Measurements from ENCODE around the gene RALB. TPM values are rescaled to one million over a fixed set of nuclear protein-coding genes. Genes with fewer than 3 reads are reported as not detected.

The RALB gene
- total RNA-seq, 1 donor from 2014 or later, result 45.2 TPM

- TF ChIP-seq, protein P1, sequence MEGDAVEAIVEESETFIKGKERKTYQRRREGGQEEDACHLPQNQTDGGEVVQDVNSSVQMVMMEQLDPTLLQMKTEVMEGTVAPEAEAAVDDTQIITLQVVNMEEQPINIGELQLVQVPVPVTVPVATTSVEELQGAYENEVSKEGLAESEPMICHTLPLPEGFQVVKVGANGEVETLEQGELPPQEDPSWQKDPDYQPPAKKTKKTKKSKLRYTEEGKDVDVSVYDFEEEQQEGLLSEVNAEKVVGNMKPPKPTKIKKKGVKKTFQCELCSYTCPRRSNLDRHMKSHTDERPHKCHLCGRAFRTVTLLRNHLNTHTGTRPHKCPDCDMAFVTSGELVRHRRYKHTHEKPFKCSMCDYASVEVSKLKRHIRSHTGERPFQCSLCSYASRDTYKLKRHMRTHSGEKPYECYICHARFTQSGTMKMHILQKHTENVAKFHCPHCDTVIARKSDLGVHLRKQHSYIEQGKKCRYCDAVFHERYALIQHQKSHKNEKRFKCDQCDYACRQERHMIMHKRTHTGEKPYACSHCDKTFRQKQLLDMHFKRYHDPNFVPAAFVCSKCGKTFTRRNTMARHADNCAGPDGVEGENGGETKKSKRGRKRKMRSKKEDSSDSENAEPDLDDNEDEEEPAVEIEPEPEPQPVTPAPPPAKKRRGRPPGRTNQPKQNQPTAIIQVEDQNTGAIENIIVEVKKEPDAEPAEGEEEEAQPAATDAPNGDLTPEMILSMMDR (IDR thresholded peaks at IDR 0.05; ENCODE audit: insufficient read depth, low read length, poor library complexity, severe bottlenecking), result no peak
- H3K4me3 ChIP-seq (ENCODE audit: low read depth, low read length), result no peak overlapping the region
- no peaks in the 10 kb centered on the region for H3K36me3 ChIP-seq (ENCODE audit: control insufficient read depth, insufficient read depth, low read length)
These were observed 40.7 kb downstream of the RALB start for GRCh38 chr2:120293096-120294007.

GRCh38 chr2:120294008-120294340, 41.3 kb downstream of the RALB start:
- H3K27me3 ChIP-seq (ENCODE audit: control insufficient read depth, insufficient read depth, low read length), result no peaks in the 10 kb centered on the region
- TF ChIP-seq, protein P1 (IDR thresholded peaks at IDR 0.05; ENCODE audit: insufficient read depth, low read length, poor library complexity, severe bottlenecking), result no peak
- H3K36me3 ChIP-seq (ENCODE audit: control insufficient read depth, insufficient read depth, low read length), result no peaks in the 10 kb centered on the region
- DNase-seq (ENCODE audit: low read depth), result no peak
- H3K4me3 ChIP-seq (ENCODE audit: low read depth, low read length), result no peak overlapping the region

More at GRCh38 chr2:120293096-120294007, 40.7 kb downstream of the RALB start:
- no peaks in the 10 kb centered on the region for H3K27me3 ChIP-seq (ENCODE audit: control insufficient read depth, insufficient read depth, low read length)
- no peak for DNase-seq (ENCODE audit: low read depth)

DNA sequence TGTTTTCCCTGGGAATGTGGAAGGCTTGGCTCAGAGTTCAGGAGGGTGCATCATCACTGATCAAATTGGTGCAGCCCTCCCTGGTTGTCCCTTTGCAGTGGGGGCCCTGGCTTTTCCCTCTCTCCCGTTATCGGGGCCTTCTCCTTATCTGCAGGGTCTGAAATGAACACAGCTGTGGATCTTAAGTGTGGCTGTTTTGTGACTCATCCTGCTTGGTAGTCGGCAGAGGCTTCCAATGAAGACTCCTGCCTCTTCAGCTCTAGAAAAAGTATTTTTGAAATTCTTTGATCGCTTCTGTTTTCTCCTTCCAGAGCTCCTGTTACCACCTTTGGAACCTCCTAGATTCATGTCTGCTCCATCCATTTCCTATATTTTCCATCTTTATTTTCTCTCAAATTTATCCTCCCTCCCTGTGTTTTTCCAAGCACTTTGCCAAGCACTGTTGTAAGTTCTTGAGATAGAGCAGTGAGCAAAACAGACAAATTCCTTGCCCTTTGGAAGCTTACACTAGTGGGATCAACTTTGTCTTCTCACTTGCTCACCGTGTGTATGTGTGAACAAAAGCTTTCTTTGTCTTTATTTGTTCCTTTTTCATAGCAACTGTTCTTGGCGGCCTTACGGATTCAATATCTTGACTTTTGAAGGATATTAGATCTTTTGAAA, 45.7 kb downstream of the RALB start:
- TF ChIP-seq, protein P1 (IDR thresholded peaks at IDR 0.05; ENCODE audit: insufficient read depth, low read length, poor library complexity, severe bottlenecking), result no peak
- no peak for DNase-seq (ENCODE audit: low read depth)
- Histone ChIP-seq H3K27me3 (ENCODE audit: control insufficient read depth, insufficient read depth, low read length) (no peaks in the 10 kb centered on the region), H3K36me3 (ENCODE audit: control insufficient read depth, insufficient read depth, low read length) (no peaks in the 10 kb centered on the region), H3K4me3 (ENCODE audit: low read depth, low read length) (no peak overlapping the region)

DNA sequence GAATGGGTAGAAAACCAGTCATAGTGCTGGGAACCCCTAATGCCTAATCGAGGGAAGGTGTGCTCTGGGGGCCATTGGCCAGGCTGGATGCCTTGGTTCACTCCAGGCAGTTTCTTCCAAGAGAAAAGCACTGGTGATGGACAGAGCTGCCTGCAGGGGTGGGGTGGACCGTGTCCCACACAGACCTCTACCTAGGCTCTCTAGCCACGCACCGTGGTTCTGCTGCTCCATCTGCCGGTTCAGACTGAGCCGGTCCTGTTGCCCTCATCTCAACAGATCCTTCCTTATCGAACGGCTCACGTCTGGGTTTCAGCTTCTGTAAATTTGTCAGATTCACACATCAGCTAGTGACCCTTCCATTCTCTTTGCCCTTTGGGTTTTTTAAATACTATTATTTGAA, 46.4 kb downstream of the RALB start:
- H3K4me3 ChIP-seq (ENCODE audit: low read depth, low read length), result no peak overlapping the region
- TF ChIP-seq, protein P1 (IDR thresholded peaks at IDR 0.05; ENCODE audit: insufficient read depth, low read length, poor library complexity, severe bottlenecking), result no peak
- DNase-seq (ENCODE audit: low read depth), result no peak
- H3K27me3 ChIP-seq (ENCODE audit: control insufficient read depth, insufficient read depth, low read length), result no peaks in the 10 kb centered on the region
- no peaks in the 10 kb centered on the region for H3K36me3 ChIP-seq (ENCODE audit: control insufficient read depth, insufficient read depth, low read length)

DNA sequence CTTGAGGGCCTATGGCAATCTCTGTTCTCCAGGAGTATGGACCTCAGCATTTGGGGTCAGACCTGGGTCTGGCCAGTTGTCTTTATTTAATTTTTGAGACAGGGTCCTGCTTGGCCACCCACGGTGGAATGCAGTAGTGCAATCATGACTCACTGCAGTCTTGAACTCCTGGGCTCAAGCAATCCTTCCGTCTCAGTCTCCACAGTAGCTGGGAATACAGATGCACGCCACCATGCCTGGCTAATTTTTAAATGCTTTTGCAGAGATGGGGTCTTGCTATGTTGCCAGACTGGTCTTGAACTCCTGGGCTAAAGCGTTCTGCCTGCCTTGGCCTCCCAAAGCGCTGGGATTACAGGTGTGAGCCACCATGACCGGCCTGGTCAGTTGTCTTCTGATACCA, 46.9 kb downstream of the RALB start:
- H3K4me3 ChIP-seq (ENCODE audit: low read depth, low read length), result no peak overlapping the region
- H3K27me3 ChIP-seq (ENCODE audit: control insufficient read depth, insufficient read depth, low read length), result no peaks in the 10 kb centered on the region
- no peak for DNase-seq (ENCODE audit: low read depth)
- no peaks in the 10 kb centered on the region for H3K36me3 ChIP-seq (ENCODE audit: control insufficient read depth, insufficient read depth, low read length)
- TF ChIP-seq, protein P1 (IDR thresholded peaks at IDR 0.05; ENCODE audit: insufficient read depth, low read length, poor library complexity, severe bottlenecking), result no peak
